SK-N-MC (cell line): ENCODE data around the gene AKNA.

Experiments used
- DNase-seq: peaks from one replicate; pipeline ENCODE4 v3.0.0-alpha.2; 2011; ENCODE audit warnings: low read depth, low spot score
- H3K27ac ChIP-seq: fragments of 200-600 bp; sonication (generic); 2 replicates; pipeline ENCODE4 v1.5.1; 2016; ENCODE audit warnings: mixed run types
- H3K36me3 ChIP-seq: fragments of 200-600 bp; sonication (generic); 2 replicates; pipeline ENCODE4 v1.6.1; 2017; ENCODE audit warnings: antibody characterized with exemption, low read length, mixed read lengths; ENCODE audit not compliant: insufficient read depth
- H3K4me3 ChIP-seq: fragments of 200-600 bp; sonication (generic); 2 replicates; pipeline ENCODE4 v1.5.1; 2016
- H3K9ac ChIP-seq: fragments of 200-600 bp; sonication (generic); 2 replicates; pipeline ENCODE4 v1.8.0; 2017; ENCODE audit warnings: mixed run types, mixed read lengths; ENCODE audit not compliant: insufficient read length
- H3K9me3 ChIP-seq: fragments of 200-600 bp; sonication (generic); 2 replicates; pipeline ENCODE4 v1.6.1; 2017; ENCODE audit warnings: low read depth, mild to moderate bottlenecking, antibody characterized with exemption, low read length, moderate library complexity, mixed read lengths
- EZH2 ChIP-seq: fragments of 200-600 bp; sonication (generic); IDR thresholded peaks from one replicate; pipeline ENCODE4 v1.6.1; 2017; ENCODE audit warnings: antibody characterized with exemption
- FOXP2 ChIP-seq: optimal IDR thresholded peaks from 2 replicates; pipeline ENCODE3; 2011; ENCODE audit warnings: mild to moderate bottlenecking, moderate library complexity; ENCODE audit not compliant: insufficient read depth; ENCODE audit errors: extremely low read length, control extremely low read depth
- POLR2AphosphoS5 ChIP-seq: IDR thresholded peaks from 2 replicates; pipeline ENCODE4 v1.6.1; 2012; ENCODE audit warnings: mild to moderate bottlenecking, low read depth, low read length, borderline replicate concordance

AKNA gene

DNA sequence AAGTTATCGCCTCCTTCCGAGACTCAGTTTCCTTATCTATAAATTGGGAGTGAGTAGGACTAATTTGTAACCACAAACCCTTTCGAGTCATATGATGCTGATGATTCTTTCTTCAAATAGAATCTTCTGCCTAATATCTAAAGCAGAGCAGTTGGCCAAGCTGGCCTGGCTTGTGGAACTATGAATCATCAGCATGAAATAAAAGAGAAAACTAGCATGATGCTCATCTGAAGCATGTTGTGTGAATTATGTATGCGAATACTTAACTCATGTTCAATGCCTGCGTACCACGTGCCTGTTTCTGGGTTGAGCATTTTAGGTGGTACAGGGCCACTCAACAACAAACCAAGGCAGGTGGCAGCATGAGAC, 79.9 kb downstream of the AKNA start:
- no peak overlapping the region for H3K27ac ChIP-seq
- H3K9ac ChIP-seq = no peak overlapping the region
- TF ChIP-seq FOXP2 (no peak), EZH2 (no peak), POLR2AphosphoS5 (no peak)
- H3K36me3 ChIP-seq = no peaks in the 10 kb centered on the region
- no peak overlapping the region for H3K4me3 ChIP-seq
- H3K9me3 ChIP-seq = no peaks in the 10 kb centered on the region
- DNase-seq = no peak

DNA sequence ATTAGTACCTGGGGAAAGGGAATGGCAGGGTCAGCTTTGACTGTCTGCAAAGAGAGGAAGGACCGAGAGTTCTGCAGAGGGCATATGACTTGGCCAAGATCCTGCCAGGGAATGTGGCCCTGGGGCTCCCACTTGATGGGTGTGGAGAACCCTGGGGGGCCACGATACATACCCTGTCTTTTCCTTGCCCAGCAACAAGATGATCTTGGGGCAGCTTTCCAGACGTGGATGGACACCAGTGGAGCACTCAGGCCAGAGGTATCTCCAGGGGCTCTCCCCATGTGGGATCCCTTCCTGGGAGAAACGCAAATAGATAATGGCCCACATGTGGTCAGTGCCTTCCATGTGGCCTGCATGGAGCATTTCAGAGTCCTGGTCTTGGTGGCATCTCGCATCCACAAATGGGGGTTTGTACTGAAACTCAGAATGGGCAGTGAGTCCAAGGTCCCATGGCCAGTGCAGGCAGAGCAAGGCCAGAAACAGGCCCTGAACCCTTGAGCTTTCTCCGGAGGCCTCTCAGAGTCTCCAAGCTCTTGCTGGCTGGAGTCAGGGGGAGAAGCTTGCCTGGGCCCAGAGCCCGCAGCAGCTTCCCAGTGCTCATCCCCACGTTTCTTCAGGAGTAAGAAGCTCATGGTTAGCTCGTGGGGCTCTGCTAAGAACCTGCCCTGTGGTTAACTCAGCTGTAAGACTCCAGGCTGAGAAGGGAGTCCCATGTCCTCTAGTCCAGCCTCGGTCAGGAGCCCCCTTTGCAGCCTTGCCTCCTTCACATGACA, 83.2 kb downstream of the AKNA start:
- no peaks in the 10 kb centered on the region for H3K9me3 ChIP-seq
- H3K9ac ChIP-seq = no peak overlapping the region
- H3K4me3 ChIP-seq = no peak overlapping the region
- DNase-seq = no peak
- no peak for TF ChIP-seq POLR2AphosphoS5
- TF ChIP-seq EZH2 = no peak
- no peak for TF ChIP-seq FOXP2
- H3K27ac ChIP-seq = no peak overlapping the region
- no peaks in the 10 kb centered on the region for H3K36me3 ChIP-seq

DNA sequence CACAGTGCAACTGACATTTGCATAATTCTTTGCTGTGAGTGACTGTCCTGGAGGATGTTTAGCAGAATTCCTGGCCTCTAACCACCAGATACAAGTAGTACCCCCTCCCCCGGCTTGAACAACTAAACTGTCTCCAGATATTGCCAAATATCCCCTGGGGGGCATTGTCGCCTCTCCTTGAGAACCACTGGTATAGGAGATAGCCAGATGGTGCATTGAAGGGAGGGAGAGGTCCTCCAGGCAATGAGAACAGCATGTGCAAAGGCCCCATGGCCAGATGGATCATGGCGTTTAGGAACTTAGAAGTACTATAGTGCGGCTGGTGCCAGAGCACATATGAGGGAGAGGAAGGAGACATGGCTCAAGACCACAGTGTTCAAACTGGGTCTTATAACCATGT, 83.8 kb downstream of the AKNA start:
- Histone ChIP-seq H3K27ac (no peak overlapping the region), H3K36me3 (no peaks in the 10 kb centered on the region), H3K9ac (no peak overlapping the region), H3K9me3 (no peaks in the 10 kb centered on the region), H3K4me3 (no peak overlapping the region)
- TF ChIP-seq POLR2AphosphoS5 (no peak), FOXP2 (no peak), EZH2 (no peak)
- DNase-seq = no peak

DNA sequence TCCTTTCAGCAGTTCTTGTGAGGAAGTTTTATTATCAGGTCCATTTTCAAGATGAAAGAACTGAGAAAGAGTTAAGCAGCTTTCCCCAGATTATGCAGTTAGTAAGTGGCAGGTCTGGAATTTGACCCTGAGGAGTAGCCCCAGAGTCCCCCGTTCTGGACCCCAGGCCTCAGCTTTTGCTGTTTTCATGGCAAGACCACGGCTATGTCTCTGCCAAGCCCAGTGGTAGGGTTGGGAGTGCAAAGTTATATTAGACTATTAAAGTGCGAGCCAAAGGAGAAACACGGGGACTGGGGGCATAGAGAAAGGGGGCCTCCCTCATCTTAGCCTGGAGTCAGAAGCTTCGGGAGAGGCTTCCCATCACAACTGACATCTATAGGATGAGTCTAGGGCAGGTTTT, 84.2 kb downstream of the AKNA start:
- Histone ChIP-seq H3K36me3 (no peaks in the 10 kb centered on the region), H3K4me3 (no peak overlapping the region), H3K27ac (no peak overlapping the region), H3K9ac (no peak overlapping the region), H3K9me3 (no peaks in the 10 kb centered on the region)
- DNase-seq = no peak
- no peak for TF ChIP-seq POLR2AphosphoS5
- TF ChIP-seq EZH2 = no peak
- no peak for TF ChIP-seq FOXP2

DNA sequence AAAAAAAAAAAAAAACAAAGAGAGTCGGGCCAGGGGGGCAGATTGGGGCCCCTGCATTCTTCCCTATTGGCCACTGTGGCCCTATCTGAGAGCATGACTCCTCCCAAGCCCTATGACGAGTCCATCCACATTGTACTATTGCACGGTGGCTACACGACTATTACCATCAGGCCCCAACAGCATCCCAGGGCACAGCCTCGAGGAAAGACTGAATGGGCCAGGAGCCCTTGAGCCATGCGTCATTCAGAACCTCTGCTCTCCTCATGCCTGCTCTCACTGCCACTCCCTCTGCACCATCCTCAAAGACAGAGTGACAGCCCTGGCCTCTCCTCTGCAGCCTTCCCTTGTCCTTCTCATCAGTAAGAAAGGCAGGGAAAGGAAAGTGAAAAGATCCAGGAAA, 85.1 kb downstream of the AKNA start:
- TF ChIP-seq POLR2AphosphoS5 (no peak), FOXP2 (no peak)

DNA sequence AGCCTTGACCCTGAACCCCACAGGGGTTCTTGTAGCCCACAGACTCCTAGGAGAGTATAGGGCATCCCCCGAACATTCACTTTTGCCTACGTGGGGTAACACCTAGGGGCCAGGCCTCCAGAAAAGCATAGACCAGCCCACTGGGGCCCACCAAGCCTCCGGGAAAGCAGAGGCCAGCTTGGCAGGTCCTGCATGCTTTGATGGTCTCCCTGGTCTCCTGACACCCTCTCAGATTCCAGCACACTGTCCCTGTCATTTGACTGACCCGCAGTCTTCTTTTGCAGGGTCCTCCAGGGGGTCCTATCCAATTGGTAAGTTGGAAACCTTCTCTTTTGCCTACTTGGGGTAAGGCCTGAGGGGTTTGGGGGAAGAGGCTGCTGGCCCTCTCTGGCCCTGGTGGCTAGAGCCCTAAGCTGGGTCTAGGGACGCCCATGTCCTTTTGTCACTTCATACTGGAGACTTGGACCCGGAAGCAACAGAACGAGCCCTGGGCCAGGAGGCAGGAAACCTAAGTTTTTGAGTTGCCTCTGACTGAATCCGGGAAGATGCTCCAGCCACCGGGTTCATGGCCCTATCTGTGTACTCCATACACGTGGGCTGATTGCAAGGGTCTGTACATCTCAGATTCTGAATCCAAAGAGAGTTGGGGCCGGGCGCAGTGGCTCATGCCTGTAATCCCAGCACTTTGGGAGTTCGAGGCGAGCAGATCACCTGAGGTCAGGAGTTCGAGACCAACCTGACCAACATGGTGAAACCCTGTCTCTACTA, 85.8 kb downstream of the AKNA start:
- TF ChIP-seq FOXP2 = no peak
- TF ChIP-seq EZH2 = no peak
- no peak for DNase-seq
- H3K36me3 ChIP-seq = no peaks in the 10 kb centered on the region

More for the DNA sequence above, 85.1 kb downstream of the AKNA start:
- Histone ChIP-seq H3K36me3 (no peaks in the 10 kb centered on the region), H3K9me3 (no peaks in the 10 kb centered on the region), H3K27ac (no peak overlapping the region), H3K9ac (no peak overlapping the region), H3K4me3 (no peak overlapping the region)
- no peak for DNase-seq

DNA sequence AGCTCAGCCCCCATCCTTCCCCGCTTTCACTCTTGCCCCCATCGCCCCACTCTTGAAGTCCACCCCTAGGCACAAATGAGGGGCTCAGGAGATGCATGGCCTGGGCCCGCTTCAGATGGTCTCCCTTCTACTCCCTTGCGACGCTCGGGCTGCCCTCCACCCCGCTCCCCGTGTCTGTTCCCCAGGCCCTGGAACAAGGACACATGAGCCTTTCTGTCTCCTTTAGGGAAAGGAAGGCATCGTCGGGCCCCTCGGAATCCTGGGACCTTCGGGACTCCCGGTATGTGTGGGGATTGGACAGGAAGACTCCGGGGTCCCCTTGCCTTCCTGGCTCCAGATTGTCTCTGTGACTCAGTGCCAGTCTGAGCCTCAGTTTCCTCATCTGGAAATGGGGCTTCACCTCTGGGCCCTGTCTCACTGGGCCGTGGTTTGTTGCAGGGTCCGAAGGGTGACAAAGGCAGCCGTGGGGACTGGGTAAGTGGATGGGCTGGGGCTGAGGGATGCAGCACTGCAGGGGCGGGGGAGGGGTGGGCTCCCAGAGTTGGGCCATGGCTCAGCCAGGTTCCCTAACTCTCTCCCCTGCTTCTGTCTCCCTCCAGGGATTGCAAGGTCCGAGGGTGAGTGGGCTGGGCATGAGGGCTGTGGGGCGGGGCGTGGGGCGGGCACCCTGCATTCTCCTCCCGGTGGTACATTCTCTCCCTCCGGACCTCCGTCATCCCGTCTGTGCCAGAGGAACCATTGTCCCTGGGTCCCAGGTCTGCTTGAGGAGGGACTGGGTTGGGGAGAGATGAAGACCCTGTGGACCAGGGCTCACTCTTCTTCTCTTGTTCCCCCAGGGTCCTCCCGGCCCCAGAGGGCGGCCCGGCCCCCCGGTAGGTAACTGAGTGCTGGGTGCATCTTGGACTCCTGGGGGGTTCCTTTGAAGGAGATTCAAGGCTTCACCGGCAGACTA, 86.7 kb downstream of the AKNA start:
- Histone ChIP-seq H3K4me3 (no peak overlapping the region), H3K9ac (no peak overlapping the region), H3K36me3 (peaks cover 5% of the 10 kb centered on the region), H3K9me3 (no peaks in the 10 kb centered on the region), H3K27ac (no peak overlapping the region)
- DNase-seq = no peak
- TF ChIP-seq EZH2 (no peak), FOXP2 (no peak), POLR2AphosphoS5 (no peak)

More for the DNA sequence above, 85.8 kb downstream of the AKNA start:
- Histone ChIP-seq H3K9ac (no peak overlapping the region), H3K27ac (no peak overlapping the region), H3K9me3 (no peaks in the 10 kb centered on the region), H3K4me3 (no peak overlapping the region)
